Astrocyte (in vitro differentiated cells and primary cell): ENCODE measurements around the gene CCDC178. TPM values are rescaled to one million over a fixed set of nuclear protein-coding genes. Genes with fewer than 3 reads are reported as not detected.
A peak's percentile ranks its signal among the peaks of the same experiment; 100 is the strongest.

Source experiments
- DNase-seq: peaks from one replicate; pipeline ENCODE4 v3.0.0-alpha.2; 2010; ENCODE audit warnings: low read depth
- FAIRE-seq: peaks from 2 replicates; lab custom pipeline; 2011; peaks lifted over from hg19 to GRCh38; lab: Jason Lieb, UNC
- H2AFZ ChIP-seq: 2 replicates; pipeline ENCODE4 v1.6.0; 2012; ENCODE audit warnings: low read depth, low read length, inconsistent platforms
- H3K27ac ChIP-seq: 2 replicates; pipeline ENCODE4 v1.5.1; 2011; ENCODE audit warnings: low read depth, low read length, inconsistent platforms
- H3K27me3 ChIP-seq: 2 replicates; pipeline ENCODE4 v1.6.0; 2011; ENCODE audit warnings: low read length, inconsistent platforms; ENCODE audit not compliant: insufficient read depth
- H3K36me3 ChIP-seq: 2 replicates; pipeline ENCODE4 v1.5.1; 2011; ENCODE audit warnings: low read length, inconsistent platforms; ENCODE audit not compliant: insufficient read depth
- H3K4me1 ChIP-seq: 2 replicates; pipeline ENCODE4 v1.5.1; 2011; ENCODE audit warnings: low read length, inconsistent platforms; ENCODE audit not compliant: insufficient read depth
- H3K4me2 ChIP-seq: 2 replicates; pipeline ENCODE4 v1.6.0; 2012; ENCODE audit warnings: low read length, inconsistent platforms
- H3K4me3 ChIP-seq: 2 replicates; pipeline ENCODE4 v1.5.1; 2011; ENCODE audit warnings: low read depth, mild to moderate bottlenecking, low read length, inconsistent platforms; ENCODE audit not compliant: insufficient read depth
- H3K79me2 ChIP-seq: 2 replicates; pipeline ENCODE4 v1.6.0; 2012; ENCODE audit warnings: mild to moderate bottlenecking, low read length, inconsistent platforms; ENCODE audit not compliant: insufficient read depth
- H3K9ac ChIP-seq: 2 replicates; pipeline ENCODE4 v1.6.0; 2012; ENCODE audit warnings: mild to moderate bottlenecking, low read length, inconsistent platforms
- H3K9me3 ChIP-seq: 2 replicates; pipeline ENCODE4 v1.5.1; 2012; ENCODE audit warnings: low read depth, mild to moderate bottlenecking, low read length, inconsistent platforms; ENCODE audit not compliant: insufficient read depth
- H4K20me1 ChIP-seq: 2 replicates; pipeline ENCODE4 v1.6.0; 2012; ENCODE audit warnings: low read length, inconsistent platforms; ENCODE audit not compliant: insufficient read depth
- H3K27ac Mint-ChIP-seq: one replicate; pipeline ENCODE4 v1.8.0; 2021; ENCODE audit warnings: mild to moderate bottlenecking, mixed read lengths; ENCODE audit not compliant: unreplicated experiment
- H3K27me3 Mint-ChIP-seq: one replicate; pipeline ENCODE4 v1.8.0; 2021; ENCODE audit warnings: low read depth, mixed read lengths; ENCODE audit not compliant: unreplicated experiment
- H3K36me3 Mint-ChIP-seq: one replicate; pipeline ENCODE4 v1.8.0; 2021; ENCODE audit warnings: low read depth, mixed read lengths; ENCODE audit not compliant: unreplicated experiment
- H3K4me1 Mint-ChIP-seq: one replicate; pipeline ENCODE4 v1.8.0; 2021; ENCODE audit warnings: low read depth, mixed read lengths; ENCODE audit not compliant: unreplicated experiment
- H3K4me3 Mint-ChIP-seq: one replicate; pipeline ENCODE4 v1.8.0; 2021; ENCODE audit warnings: mild to moderate bottlenecking, moderate library complexity, mixed read lengths; ENCODE audit not compliant: unreplicated experiment
- H3K9me3 Mint-ChIP-seq: one replicate; pipeline ENCODE4 v1.8.0; 2021; ENCODE audit warnings: mild to moderate bottlenecking, mixed read lengths; ENCODE audit not compliant: unreplicated experiment
- EZH2 ChIP-seq: IDR thresholded peaks from 2 replicates; pipeline ENCODE4 v1.6.1; 2012; ENCODE audit warnings: mild to moderate bottlenecking, low read length, inconsistent platforms; ENCODE audit not compliant: insufficient read depth
- total RNA-seq: library from RNA; stranded (reverse); gene quantifications from 2 replicates; pipeline ENCODE4 v1.2.1, GENCODE V29; 2021
- TF ChIP-seq, protein P1 (sequence below): IDR thresholded peaks from 2 replicates; pipeline ENCODE4 v1.5.1; 2011; ENCODE audit warnings: low read depth, mild to moderate bottlenecking, inconsistent platforms, low read length, moderate library complexity; ENCODE audit not compliant: insufficient read depth

The CCDC178 gene
- total RNA-seq, 1 donor from 2014 or later = 0.30 TPM

- Histone ChIP-seq H3K9ac (no peak overlapping the region), H3K79me2 (no peaks in the 10 kb centered on the region), H3K9me3 (no peaks in the 10 kb centered on the region), H3K4me3 (no peak overlapping the region), H3K27me3 (no peaks in the 10 kb centered on the region), H4K20me1 (no peaks in the 10 kb centered on the region), H3K4me2 (peak overlapping the region; percentile 64), H2AFZ (no peak overlapping the region), H3K27ac (no peak overlapping the region), H3K36me3 (no peaks in the 10 kb centered on the region), H3K4me1 (no peaks in the 10 kb centered on the region)
- Mint-ChIP-seq H3K27me3 (no peaks in the 10 kb centered on the region), H3K27ac (no peak overlapping the region), H3K36me3 (no peaks in the 10 kb centered on the region), H3K4me3 (no peak overlapping the region), H3K4me1 (peaks cover 4% of the 10 kb centered on the region), H3K9me3 (peaks cover 4% of the 10 kb centered on the region)
- TF ChIP-seq, protein P1, sequence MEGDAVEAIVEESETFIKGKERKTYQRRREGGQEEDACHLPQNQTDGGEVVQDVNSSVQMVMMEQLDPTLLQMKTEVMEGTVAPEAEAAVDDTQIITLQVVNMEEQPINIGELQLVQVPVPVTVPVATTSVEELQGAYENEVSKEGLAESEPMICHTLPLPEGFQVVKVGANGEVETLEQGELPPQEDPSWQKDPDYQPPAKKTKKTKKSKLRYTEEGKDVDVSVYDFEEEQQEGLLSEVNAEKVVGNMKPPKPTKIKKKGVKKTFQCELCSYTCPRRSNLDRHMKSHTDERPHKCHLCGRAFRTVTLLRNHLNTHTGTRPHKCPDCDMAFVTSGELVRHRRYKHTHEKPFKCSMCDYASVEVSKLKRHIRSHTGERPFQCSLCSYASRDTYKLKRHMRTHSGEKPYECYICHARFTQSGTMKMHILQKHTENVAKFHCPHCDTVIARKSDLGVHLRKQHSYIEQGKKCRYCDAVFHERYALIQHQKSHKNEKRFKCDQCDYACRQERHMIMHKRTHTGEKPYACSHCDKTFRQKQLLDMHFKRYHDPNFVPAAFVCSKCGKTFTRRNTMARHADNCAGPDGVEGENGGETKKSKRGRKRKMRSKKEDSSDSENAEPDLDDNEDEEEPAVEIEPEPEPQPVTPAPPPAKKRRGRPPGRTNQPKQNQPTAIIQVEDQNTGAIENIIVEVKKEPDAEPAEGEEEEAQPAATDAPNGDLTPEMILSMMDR = no peak
- TF ChIP-seq EZH2 = no peak
- DNase-seq = peak; percentile 68
- no peak for FAIRE-seq
Measured at GRCh38 chr18:33034945-33035344, 405.6 kb downstream of the CCDC178 start.

GRCh38 chr18:33034212-33034611 is 406.3 kb downstream of the CCDC178 start:
- Histone ChIP-seq H3K9me3 (no peaks in the 10 kb centered on the region), H3K27me3 (no peaks in the 10 kb centered on the region), H3K36me3 (no peaks in the 10 kb centered on the region), H3K4me2 (no peak overlapping the region), H3K9ac (no peak overlapping the region), H4K20me1 (no peaks in the 10 kb centered on the region), H3K4me3 (no peak overlapping the region), H2AFZ (no peak overlapping the region), H3K79me2 (no peaks in the 10 kb centered on the region), H3K4me1 (no peaks in the 10 kb centered on the region), H3K27ac (no peak overlapping the region)
- peaks cover 4% of the 10 kb centered on the region for H3K9me3 Mint-ChIP-seq
- FAIRE-seq = no peak
- H3K36me3 Mint-ChIP-seq = no peaks in the 10 kb centered on the region
- no peak for DNase-seq
- no peak overlapping the region for H3K4me3 Mint-ChIP-seq
- TF ChIP-seq, protein P1 = no peak
- no peak for TF ChIP-seq EZH2
- no peaks in the 10 kb centered on the region for H3K27me3 Mint-ChIP-seq
- H3K27ac Mint-ChIP-seq = no peak overlapping the region
- H3K4me1 Mint-ChIP-seq = peaks cover 4% of the 10 kb centered on the region

DNA sequence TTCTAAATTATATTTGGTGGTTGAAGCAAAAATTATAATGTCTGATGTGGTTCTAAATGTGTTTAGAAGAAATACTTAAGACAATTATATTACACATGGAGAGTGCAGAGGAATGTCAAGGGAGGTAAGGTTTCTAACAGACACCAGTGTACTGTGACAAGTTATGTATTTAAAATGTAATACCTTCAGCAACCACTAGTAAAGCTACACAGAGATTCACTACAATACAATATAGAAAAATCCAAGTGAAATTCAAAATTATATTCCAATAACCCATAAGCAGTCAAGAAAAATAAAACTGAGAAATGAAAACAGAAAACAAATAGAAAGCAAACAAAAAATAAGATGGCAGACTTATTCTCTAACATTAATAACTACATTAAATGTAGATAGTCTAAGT is 418.2 kb downstream of the CCDC178 start:
- H3K27me3 Mint-ChIP-seq = no peaks in the 10 kb centered on the region
- Histone ChIP-seq H3K9me3 (no peaks in the 10 kb centered on the region), H3K27me3 (no peaks in the 10 kb centered on the region), H3K27ac (no peak overlapping the region), H3K4me1 (no peaks in the 10 kb centered on the region), H4K20me1 (no peaks in the 10 kb centered on the region), H3K36me3 (no peaks in the 10 kb centered on the region), H3K4me2 (no peak overlapping the region), H3K9ac (no peak overlapping the region), H3K79me2 (no peaks in the 10 kb centered on the region), H2AFZ (no peak overlapping the region), H3K4me3 (no peak overlapping the region)
- TF ChIP-seq EZH2 = no peak
- TF ChIP-seq, protein P1 = no peak
- H3K36me3 Mint-ChIP-seq = no peaks in the 10 kb centered on the region
- H3K4me1 Mint-ChIP-seq = no peaks in the 10 kb centered on the region
- FAIRE-seq (no peak), DNase-seq (no peak)
- no peak overlapping the region for H3K27ac Mint-ChIP-seq
- H3K9me3 Mint-ChIP-seq = no peaks in the 10 kb centered on the region
- no peak overlapping the region for H3K4me3 Mint-ChIP-seq
